NCI-H1436 treated with DMSO at 0.1 percent for 48 hours (cell line): ENCODE results near the gene RPH3AL.

Source experiments
- DNase-seq: peaks from one replicate; lab custom pipeline; 2025; lab: John Stamatoyannopoulos, UW

The RPH3AL gene

GRCh38 chr17:300881-301280 lies 51.7 kb downstream of the RPH3AL start:
- no peak for DNase-seq

DNA sequence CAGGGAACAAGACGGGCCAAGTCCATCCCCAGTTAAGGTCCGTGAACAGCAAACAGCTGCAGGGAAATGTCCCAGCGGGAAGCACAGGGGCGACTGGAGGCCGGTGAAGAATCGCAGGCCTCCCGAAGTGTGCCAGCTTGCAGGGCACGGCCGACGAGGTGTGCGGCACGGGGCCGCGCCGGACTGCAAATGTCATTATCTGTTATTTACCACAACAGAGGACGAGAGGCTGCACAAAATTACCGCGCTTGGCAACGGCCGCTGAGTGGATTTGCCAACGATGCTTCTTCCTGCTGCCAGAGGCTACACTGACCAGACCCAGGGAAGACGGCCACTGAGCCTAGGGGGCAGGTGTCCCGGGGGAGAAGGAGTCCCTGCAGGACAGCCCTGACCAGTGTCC lies 53.1 kb downstream of the RPH3AL start:
- DNase-seq = no peak

GRCh38 chr17:298791-299450 lies 53.7 kb downstream of the RPH3AL start:
- no peak for DNase-seq

GRCh38 chr17:297758-298157 lies 54.8 kb downstream of the RPH3AL start:
- DNase-seq = no peak

DNA sequence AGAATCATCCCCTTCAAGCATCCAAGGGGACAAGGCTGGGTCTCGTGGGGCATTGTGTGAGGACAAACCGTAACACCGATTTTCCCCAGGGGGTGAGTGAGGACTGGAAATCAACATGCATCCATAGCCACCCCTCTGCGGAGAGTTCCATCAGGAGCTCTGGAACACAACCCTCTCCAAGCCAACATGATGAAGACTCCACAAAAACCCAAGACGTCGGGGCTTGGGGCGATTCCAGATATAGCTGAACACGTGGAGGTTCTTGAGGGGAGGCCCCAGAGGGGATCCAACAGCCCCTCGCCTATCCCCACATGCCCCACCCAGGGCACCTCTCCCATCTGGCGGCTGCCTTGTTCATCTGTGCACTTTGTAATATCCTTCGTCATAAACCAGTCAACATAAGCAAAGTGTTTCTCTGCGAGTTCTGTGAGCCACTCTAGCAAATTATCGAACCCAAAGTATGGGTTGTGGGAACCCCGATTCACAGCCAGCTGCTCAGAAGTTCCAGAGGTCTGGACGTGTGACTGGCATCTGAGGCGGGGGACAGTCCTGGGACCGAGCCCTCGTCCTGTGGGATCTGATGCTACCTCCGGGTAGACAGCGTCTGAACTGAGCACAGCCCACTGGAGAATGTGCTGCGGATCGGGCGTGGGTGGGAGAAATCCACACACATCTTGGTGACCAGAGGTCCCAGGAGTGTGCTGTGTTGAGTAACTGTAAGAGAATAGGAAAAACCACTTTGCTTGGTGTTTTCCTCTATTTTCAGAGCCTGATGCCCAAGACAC lies 55.5 kb downstream of the RPH3AL start:
- no peak for DNase-seq

- no peak for DNase-seq
Observed at GRCh38 chr17:296379-296778, 56.2 kb downstream of the RPH3AL start.

DNA sequence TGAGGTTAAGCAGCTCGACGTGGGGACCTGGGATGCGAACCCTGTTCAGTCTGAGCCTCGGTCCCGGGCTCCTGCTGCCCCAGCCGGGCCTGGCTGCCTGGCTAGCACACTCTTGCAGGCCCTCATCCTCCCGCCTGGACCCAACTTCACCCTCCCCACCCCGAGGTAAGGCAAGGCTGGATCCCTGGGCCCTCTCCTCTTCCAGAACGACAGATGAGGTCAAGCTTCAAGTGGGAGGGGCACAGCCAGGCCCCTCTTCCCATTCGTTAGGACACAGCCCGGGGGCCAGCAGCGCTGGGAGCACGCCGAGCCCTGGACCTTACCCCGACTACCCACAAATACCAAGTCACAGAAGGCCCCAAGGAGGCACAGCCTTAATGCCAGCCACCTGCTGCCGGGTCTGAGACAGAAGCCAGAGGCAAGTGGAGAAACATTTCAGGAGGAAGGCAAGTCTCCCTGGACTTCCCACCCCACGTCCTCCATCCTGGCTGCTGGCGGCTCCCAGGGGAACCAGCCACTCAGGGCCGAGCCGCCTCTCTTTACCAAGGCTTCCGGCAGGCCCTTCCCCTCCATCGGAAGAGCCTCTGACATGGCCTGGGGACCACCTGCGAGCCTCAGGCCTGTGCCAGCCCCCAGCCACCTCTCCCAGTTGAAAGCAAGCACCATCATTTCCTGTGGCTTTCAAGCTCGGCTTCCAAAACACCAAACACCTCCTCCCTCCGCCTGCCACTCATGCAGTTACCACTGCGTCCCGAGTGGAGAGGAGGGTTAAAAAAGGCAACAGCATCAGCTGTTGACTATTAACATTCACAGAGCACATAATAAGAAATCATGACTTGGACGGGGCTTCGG lies 59.9 kb downstream of the RPH3AL start:
- no peak for DNase-seq

- no peak for DNase-seq
Observed at GRCh38 chr17:292016-292415, 60.6 kb downstream of the RPH3AL start.

DNA sequence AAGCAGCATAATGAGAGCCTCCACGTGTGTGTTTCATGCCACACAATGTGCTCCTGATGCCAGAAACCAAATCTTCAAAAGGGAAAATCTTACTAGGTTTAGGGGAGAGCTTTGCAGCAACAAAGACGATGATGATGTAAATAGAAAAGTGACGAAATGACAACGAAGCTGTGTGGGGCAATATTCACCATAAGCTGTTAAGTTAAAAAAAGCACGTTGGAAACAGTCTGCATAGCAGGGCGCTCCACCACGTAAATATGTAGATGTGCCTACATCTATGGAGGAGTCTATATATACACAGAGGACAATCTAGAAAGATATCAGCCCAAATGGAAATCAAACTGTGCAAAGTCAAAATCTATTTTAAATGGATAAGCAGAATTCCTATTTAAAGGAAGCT lies 61.0 kb downstream of the RPH3AL start:
- no peak for DNase-seq

DNA sequence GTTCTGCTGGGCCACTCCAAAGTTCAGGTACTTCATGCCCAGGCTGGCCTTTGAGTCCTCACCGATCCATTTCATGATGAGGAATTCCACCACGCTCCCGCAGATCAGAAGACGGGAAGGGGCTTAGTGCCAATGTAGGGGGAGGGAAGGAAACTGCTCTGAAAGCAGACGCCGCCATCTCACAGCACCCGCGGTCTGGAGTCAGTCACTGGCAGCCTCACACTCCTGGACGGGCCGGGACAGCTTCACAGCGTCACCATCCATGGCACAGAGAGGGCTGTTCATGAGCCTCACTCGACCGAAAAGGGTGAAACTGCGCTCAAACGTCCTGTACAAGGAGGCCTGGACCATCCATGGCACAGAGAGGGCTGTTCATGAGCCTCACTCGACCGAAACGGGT lies 62.0 kb downstream of the RPH3AL start:
- DNase-seq = no peak

DNA sequence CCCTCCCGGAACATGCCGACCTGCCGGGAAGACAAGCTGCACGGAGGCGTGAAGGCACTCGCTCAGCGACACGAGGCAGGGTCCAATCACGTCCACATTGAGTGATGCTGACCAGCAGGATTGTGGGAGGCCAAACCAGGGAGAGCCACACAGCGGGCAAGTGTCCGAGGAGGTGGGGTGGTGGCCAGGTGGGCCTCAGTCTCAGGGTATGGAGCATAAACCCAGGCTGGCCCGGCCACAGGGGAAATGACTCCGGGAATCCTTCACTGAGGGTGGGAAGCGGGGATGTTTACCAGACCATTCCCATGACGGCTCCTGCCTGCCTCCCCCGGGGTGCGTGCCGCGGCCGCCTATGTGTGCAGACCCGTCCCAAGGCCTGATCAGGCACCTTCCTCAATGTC lies 62.5 kb downstream of the RPH3AL start:
- DNase-seq = no peak

GRCh38 chr17:289409-289808 lies 63.2 kb downstream of the RPH3AL start:
- no peak for DNase-seq

- DNase-seq = no peak
Observed at GRCh38 chr17:288802-289356, 63.7 kb downstream of the RPH3AL start.

DNA sequence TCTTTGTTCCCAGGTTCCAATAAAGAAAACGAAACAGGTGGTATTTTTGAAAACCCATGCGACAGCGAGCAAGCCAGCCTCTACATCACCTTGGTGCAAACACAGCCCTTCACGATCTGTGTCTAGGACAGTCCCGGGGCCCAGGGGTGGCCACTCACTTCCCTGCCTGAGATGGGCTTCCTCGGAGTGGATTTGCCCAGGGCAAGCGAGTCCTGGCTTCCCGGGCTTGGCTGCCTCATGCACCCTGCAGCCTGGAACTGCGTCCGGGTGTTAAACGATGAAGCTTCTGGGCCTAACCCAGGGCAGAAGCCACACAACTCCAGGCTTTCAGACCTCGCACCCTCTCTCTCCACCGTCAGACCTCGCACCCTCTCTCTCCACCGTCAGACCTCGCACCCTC lies 66.0 kb downstream of the RPH3AL start:
- DNase-seq = no peak

DNA sequence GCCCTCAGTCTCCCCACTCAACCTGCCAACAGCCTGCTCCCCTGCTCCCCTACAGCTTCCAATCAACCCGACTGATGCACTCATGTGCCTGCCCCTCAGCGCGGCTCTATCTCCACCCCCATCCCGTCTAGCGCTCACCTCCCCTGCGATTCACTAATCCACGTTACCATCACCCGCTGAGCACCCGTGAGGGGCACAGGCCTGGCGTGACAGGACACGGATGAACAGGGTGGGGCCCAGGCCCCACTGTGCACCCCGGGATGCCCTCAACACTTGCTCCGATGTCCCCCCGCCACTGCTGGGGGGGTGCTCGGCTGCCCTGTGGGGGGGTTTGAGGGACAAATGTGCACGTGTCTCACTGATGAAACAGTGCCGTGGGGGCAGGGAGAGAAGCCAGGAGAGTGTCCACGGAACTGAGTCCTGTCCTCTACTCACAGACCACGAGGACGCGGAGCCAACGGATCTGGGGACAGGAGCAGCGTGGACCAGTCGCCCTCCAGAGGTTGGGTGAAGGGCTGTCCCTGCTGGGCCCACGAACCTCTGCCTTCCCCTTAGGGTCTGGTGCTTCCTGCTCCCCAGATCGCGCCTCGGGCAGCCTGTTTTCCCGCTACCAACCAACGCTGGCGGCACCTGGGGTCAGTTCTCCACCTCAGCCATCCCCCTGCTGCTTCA lies 66.7 kb downstream of the RPH3AL start:
- DNase-seq = no peak

GRCh38 chr17:284676-285355 lies 67.8 kb downstream of the RPH3AL start:
- no peak for DNase-seq

DNA sequence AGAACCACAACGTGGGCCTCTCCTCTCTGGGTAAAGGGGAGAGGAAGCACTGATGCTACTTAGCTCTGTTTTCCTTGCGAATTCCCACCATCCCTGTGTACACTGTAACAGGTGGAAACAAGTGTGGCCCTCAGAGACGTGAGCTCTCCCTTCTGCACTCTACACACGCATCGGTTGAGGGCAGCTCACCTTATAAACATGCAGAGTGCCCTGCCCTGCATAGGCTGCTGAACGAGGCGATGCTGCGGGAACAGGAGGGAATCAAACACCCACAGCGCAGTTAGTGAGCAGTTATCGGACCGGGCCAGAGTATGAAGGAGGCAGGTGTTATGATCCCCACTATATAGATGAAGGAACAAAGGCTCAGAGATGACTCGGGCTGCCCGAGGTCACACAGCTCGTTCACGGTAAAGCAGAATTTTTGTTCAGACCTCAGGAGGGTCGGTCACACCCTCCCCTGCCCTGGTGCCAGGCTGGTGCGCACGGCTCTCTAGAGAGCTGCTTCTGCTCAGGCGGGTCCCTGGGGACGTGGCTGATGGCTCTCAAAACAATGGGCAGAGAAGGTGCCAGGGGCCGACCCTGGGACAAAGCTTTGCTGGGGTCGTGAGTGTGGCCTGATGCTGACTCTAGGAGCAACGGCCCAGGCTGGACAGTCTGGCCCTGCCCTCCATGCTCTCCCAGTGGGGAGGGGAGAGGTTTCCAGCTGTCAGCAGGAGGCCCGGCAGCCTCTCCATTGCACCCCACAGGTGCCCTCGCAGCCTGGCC lies 68.5 kb downstream of the RPH3AL start:
- no peak for DNase-seq

- DNase-seq = no peak
Observed at GRCh38 chr17:282912-283882, 69.4 kb downstream of the RPH3AL start.
